ENCODE measurements around the gene FANCM.
"Not testable (repeated sequence)": the region's sequence is repeated elsewhere in the genome, so short reads cannot be mapped to it uniquely, and the experiment has no call there.

The FANCM gene

DNA sequence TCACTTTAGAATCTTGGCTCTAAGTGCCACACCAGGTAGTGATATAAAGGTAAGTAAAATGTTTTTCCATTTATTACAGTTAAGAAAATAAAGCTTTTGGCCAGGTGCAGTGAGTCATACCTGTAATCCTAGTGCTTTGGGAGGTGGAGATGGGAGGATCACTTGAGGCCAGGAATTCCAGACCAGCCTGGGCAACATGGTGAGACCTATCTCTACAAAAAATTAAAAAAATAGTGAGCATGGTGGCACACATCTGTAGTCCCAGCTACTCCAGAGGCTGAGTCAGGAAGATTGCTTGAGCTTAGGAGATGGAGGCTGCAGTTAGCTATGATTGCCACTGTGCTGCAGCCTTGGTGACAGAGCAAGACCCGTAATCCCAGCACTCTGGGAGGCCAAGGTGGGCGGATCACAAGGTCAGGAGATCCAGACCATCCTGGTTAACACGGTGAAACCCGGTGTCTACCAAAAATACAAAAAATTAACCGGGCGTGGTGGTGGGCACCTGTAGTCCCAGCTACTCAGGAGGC is 5.0 kb downstream of the FANCM start:
- no peak for DNase-seq

DNA sequence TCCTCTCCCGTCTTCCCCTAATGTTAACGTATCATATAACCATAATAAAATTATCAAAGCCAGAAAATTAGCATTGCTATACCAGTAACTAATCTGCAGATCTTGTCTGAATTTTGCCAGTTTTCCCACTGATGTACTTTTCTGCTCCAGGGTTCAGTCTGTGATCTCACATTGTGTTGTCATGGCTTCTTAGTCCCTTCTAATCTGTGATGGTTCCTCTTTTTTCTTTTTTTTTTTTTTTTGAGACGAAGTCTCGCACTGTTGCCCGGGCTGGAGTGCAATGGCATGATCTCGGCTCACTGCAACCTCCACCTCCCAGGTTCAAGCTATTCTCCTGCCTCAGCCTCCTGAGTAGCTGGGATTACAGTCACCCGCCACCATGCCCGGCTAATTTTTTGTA is 6.4 kb downstream of the FANCM start:
- not testable (repeated sequence) for DNase-seq

DNA sequence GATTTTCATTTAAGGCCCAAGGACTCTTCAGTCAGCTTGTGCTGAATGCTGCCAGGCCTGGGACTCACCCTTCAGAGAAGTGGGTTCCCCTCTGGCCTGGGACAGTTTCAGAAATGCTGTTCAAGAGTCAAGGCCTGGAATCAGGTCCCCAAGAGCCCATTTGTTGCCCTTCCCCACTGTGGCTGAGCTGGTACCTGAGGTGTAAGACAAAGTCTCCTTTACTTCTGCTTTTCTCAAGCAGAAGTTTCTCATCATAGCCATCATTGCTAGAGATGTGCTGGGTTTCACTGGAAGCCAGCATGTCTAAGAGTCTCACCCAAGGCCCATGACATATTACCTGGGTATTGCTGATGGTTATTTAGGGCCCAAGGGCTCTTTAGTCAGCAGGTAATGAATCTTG is 8.9 kb downstream of the FANCM start:
- DNase-seq, result no peak

DNA sequence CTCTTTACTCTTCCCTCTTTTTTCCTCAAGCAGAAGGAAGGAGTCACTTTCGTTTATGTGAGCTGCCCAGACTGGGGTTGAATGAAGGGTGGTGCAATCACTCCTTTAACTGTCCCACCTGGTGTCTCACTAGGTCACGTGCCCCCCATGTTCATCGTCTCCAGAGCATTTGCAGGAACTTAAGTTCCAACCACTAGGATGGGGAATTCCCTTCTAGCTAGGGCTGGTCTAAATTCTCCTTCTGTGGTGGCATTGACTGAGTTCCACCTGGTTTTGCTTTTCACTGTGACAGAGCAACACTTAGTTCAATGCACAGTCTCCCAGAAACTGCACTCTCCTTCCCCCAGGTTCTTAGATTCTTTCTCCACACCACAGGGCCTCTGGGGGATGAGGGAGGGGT is 9.5 kb downstream of the FANCM start:
- DNase-seq, result no peak

DNA sequence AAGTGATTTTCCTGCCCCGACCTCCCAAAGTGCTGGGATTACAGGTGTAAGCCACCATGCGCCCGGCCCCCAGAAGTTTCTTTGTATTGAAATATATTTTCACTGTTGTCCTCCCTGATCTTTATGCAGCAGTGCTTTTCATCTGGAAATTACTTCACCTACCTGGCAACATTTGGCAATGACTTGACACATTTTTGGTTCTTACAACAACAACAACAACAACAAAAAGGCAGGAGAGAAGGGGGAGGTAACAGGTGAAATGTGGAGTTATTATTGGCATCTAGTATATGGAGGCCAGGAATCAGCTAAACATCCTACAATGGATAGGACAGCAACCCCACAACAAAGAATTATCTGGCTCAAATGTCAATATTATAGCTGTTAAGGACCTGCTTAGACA is 13.9 kb downstream of the FANCM start:
- no peak for DNase-seq

DNA sequence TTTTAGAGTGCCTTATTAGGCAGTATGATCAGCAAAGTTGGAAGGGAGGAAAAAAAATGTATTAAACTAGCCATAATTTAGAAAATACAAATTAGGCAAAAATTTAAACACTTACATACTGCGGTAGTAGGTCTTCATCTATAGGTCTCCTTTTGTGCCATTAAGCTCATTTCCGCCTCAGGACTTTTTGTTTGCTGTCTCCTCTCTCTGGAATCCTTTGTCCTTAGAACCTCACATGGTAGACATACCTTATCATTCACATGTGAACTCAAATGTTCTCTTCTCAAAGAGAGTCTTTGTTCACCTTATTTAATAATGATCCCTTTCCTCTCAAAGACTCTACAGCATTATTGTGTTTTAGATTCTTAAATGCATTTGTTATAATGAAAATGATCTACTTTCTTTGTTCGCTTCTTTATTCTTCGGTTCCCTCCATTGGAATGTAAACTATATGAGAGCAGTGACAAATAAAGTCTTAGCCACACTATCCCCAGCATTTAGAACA is 14.7 kb downstream of the FANCM start:
- no peak for DNase-seq

DNA sequence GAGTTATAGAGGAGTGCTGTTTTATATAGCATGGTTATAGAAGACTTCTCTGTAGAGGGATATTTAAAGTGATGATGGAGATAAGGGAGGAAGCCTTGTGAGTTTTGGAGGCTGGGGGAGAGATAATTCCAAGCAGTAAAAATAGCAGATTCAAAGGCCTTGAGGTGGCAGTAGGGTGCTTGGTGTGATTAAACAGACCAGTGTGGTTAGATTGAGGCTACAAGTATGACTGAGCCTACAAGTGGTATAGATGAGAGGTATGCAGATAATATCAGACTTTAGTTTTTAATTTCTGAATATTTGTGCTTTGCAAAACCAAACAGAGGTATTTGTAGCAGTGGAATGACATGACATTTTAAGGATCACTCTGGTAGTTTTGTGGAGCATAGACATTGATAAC is 20.3 kb downstream of the FANCM start:
- no peak for DNase-seq

DNA sequence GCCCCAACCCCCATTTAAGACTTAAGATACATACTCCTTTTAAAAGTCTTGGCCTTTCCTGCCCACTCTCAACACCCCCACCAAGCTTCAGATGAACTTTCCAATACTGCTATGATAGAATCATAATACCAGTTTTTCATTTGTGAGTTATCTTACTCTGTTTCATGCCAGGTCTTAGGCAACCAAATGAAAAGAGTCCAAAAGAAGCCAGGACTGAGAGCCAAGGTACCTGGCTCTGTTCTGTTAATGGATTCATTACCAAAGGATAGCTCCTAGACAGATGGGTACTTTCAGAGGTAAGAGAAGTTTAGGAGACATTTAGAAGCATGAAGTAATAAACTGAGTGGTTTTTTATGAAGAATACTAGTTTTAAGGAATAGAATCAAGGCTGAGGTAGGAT is 34.2 kb downstream of the FANCM start:
- no peak for DNase-seq

DNA sequence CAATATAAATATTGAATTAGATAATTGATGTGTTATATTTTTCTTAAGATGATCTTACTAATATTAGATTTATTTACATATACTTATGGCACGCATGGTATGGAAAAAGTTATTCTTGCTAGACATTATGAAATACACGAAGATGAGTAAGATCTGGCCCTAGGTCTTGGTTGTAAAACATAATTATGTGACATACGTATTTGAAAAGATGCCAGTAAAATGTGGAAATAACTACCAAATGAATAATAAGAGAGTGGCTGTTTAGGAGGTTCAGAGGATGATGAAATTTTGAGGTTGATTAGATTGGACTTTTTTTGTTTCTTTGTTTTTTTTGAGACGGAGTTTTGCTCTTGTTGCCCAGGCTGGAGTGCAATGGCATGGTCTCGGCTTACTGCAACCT is 41.3 kb downstream of the FANCM start:
- no peak for DNase-seq

DNA sequence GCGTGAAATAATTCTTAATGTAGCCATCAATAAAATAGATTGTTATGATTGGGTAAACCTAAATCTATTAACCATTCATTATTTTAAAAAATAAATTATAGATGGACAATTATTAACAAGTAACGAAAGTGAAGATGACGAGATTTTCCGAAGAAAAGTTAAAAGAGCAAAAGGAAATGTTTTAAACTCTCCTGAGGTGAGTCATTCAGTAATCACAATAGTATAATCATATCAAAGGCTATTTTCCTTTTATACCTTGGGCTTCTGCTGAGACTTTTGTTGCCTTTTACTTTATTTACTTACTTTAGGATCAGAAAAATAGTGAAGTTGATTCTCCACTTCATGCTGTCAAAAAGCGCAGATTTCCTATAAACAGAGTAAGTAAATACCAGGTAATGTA is 45.6 kb downstream of the FANCM start:
- DNase-seq, result no peak

DNA sequence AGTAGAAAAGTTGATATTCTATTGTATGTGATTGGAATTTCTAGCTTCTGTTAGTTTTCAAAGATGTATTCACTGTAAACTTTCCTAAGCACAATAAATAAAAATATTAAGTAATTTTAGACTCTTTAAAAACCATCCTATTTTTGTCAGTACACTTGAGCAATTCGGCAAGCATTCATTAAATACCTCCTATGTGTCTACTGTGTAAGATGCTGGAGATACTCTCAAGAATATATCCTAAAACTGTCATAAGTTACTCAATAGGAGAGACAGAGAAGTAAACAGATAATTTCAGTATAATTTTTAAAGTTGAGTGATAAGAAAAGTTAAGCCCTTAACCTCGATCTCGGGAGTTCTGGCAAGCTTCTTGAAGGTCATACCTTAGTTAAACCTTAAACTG is 46.1 kb downstream of the FANCM start:
- DNase-seq, result no peak

DNA sequence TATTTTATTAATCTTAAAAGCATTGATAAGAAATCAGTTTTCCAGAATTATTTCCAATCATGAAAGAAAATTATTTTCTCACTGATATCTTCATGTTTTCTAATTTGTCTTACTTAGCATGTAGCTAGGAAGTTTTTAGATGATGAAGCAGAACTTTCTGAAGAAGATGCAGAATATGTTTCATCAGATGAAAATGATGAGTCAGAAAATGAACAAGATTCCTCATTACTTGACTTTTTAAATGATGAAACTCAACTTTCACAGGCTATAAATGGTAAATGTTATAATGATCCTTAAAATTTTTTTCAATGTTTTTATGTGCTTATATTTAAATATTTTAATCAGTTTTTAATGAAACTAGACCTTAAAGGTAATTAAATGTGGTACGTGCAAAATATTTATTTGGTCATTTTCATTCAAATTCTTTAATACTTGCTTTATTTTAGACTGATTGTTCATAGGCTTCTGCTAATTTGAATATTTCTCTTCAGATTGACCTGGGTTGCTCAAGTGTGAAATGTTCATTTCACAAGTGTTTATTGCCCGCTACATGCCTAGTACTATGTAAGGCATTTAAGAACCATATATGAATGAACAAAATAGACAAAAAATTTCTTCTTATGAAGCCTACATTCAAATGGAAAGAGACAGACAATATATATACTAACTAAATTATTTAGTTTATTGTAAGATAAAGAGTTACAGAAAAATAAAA is 49.5 kb downstream of the FANCM start:
- no peak for DNase-seq

DNA sequence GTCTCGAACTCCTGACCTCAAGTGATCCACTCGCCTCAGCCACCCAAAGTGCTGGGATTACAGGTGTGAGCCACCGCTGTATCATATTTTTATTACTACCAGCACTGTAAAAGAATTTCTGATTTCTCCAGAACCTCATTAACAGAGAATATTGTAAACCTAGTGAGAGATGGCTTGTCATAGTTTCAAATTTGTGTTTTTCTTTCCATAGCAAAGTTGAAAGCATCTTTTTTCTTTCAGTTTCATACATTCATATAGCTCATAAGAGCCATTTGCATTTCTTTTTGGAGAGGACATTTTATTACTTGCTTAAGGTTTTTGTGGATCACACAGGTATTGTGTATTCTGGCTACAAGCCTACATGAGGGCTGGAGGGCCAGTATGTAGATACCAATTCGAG is 59.2 kb downstream of the FANCM start:
- no peak for DNase-seq

DNA sequence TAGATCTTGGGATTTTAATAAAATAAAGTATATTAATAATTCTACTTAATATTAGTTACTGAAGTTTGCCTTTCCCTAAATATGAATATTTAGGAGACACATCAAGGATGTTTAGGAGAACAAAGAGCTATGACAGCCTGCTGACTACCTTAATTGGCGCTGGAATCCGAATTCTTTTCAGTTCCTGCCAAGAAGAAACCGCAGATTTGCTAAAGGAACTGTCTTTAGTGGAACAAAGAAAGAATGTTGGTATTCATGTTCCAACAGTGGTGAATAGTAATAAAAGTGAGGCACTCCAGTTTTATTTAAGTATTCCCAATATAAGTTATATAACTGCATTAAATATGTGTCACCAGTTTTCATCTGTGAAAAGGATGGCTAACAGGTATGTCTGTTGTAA is 62.8 kb downstream of the FANCM start:
- DNase-seq, result no peak

DNA sequence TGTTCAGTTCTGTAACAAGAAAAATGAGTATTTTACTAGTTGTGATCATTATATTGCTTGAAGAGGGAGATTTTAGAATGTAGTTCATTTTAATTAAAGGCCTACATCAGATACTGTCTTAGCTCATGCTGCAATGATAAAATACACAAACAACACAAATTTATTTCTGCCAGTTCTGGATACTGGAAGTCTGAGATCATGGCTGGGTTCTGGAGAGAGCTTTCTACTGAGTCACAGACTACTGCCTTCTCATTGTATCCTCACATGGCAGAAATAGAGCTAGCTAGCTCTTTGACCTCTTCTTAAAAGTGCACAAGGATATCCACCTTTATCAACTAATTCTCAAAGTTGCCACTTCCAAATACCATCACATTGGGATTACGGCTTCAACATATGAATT is 63.5 kb downstream of the FANCM start:
- DNase-seq, result no peak

DNA sequence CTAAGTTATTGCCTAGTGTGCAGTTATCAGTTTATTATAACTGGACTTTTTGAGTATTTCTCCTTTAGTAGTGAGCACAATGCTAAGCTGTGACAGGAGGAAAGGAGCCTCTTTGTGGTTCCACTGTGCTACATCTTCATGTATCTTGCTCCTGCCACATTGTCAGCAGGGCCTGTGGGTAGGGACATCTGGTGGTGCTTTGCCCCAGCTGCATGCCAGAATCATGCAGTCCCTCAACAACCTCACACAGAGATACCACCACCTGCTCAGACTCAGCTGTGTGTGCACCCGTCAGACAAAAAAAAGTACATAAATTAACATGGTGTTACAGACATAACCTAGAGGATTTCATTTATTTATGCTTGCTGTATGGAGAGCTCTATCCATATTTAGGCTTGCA is 66.2 kb downstream of the FANCM start:
- DNase-seq, result no peak

DNA sequence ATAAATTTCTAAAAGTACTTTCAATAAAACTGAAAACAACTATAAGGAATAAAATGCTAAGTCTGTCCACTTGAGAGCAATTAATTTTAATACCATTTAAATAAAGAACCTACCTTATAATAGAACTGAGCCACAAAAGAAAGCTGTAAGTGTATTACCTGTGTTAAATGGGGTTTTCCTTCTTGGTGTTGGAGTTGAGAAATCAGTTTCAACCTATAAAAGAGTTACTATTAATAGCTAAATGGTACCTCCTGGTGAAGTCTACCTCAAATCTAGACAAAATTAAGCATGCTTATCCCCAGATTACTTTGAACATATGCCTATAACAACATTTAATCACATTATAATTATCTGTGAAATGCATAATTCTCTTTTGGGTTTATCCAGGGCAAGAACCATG is 68.5 kb downstream of the FANCM start:
- no peak for DNase-seq

DNA sequence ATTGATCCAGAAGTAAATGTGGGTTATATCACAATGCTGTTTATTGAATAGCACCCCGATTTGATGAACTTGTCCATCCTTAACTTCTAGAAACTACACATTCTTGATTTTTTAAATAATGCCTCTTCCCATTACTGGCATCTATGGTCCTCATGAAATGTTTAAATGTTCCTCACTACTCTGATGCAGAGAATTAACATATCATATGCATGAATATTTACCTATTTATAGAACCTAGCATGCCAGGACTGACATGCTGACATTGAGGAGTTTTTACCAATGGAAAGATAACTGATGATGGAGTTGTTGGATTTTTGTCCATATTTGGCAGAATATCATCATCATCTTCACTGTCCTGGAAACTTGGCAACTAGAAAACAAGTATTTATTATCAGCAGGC is 74.4 kb downstream of the FANCM start:
- DNase-seq, result no peak

DNA sequence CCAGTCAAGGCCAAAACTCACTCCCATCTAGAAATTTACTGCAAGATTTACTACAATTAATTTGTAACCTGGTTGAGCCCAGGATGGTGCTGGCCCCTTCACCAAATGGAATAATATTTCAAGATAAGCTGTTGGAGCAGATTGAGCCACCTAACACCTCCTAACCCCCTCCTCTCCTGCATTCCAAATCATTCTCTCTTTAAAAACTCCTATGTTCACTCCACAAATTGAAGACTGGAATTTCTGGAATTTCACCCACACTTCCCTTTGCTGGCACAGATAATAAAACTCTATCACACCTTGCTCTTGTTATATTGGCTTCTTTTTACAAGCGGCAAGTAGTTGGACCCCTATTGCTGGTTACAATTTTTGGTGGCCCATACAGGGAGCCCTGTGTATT is 75.6 kb downstream of the FANCM start:
- no peak for DNase-seq

DNA sequence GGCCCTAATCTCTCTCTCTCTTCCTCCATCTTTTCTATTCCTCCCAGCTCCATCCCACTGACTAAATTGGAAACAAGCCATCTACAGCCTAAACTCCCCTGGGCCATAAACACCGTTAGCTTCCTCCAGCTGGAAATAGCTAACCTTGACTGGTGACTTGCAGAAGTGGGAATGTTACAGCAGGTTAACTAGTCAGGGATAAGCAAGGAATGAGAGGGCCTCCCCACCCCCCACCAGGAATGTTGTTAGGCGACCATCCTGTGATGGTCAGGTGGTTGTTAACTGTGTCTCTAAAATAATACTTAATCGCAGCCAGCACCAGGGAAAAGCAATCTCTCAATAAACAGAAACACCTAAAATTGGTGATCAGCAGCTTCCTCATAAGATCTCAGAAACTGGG is 76.5 kb downstream of the FANCM start:
- no peak for DNase-seq

DNA sequence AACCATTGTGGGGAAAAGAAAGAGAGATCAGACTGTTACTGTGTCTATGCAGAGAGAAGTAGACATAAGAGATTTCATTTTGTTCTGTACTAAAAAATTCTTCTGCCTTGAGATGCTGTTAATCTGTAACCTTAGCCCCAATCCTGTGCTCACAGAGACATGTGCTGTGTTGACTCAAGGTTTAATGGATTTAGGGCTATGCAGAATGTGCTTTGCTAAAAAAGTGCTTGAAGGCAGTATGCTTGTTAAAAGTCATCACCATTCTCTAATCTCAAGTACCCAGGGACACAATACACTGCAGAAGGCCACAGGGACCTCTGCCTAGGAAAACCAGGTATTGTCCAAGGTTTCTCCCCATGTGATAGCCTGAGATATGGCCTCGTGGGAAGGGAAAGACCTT is 78.0 kb downstream of the FANCM start:
- DNase-seq, result not testable (repeated sequence)

DNA sequence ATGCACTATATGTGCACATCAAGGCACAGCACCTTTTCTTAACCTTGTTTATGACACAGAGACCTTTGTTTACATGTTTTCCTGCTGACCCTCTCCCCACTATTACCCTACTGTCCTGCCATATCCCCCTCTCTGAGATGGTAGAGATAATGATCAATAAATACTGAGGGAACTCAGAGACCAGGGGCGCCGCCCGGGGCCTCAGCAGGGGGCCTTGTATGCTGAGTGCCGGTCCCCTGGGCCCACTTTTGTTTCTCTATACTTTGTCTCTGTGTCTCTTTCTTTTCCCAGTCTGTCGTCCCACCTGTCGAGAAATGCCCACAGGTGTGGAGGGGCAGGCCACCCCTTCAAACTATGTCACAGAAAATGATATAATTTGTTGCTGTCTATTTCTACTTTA is 78.6 kb downstream of the FANCM start:
- DNase-seq, result not testable (repeated sequence)

DNA sequence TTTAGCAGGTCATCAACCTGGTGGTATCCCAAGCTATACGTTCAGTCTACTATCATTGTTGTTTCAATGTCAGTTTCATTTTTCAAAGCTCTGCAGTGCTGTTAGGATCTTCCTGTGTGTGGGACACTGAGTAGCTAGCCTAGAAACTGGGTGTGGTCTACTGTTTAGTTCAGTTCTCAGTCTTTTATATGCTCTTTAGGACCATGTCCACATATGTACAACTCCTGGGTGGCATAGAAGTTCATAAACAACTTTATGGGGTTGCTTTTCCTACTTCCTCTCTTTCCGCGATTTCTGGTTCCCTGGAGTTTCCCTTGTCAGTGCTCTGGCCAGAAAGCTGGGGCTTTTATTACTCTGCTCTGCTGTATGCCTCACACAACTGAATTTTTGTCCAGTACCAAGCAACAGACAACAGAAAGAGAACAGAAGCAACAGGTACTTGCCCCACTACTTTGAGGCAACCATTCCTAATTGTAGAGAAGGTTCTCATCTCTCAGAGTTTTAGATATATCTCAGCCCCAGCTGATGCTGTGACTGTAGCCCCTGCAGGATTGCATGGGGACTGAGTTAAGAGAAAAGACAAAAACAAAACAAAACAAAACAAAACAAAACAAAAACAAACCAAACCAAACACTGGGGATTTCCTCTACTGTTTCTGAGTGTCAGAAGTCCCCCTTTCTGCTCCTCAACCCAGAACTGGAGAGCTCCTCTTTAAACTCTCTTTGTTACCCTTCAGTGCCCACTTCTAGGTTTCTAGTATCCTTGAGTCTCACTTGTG is 86.9 kb downstream of the FANCM start:
- no peak for DNase-seq

DNA sequence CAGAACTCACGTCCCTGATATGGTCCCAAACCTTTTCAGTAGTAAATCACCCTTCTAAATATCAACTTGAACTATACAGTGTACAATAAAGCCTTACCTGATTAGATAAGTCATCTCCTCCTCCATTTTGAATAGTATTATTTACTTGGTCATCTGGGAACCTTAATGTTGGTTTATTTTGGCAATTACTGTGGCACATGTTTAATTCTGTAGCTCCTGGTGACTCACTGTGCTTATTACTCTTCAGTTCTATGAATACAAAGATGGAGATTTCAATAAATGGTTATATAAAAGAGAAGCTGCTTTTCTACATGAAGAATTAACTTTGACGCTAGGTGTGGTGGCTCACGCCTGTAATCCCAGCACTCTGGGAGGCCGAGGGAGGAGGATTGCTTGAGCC is 91.8 kb downstream of the FANCM start:
- no peak for DNase-seq

Data from DMS79 treated with DMSO at 0.1 percent for 48 hours (cell line).